VCaP (cell line): ENCODE measurements around the gene ACOT8.
"Not testable (repeated sequence)": the region's sequence is repeated elsewhere in the genome, so short reads cannot be mapped to it uniquely, and the experiment has no call there.

ENCODE experiments used
- H3K27ac ChIP-seq: fragments of 450-650 bp; 2 replicates; pipeline ENCODE4 v1.5.1; 2017
- TF ChIP-seq, protein P1 (sequence below): fragments of 450-650 bp; conservative IDR thresholded peaks from 2 replicates; pipeline ENCODE4 v1.5.1; 2017; ENCODE audit warnings: mild to moderate bottlenecking, moderate library complexity

The ACOT8 gene

GRCh38 chr20:45812157-45813005, 44.8 kb downstream of the ACOT8 start, which contains the start of gene UBE2C:
Gene UBE2C, plus strand, starts transcription at chr20:45812644. Its CDS starts 52 bp downstream, at chr20:45812696.
- TF ChIP-seq, protein P1, sequence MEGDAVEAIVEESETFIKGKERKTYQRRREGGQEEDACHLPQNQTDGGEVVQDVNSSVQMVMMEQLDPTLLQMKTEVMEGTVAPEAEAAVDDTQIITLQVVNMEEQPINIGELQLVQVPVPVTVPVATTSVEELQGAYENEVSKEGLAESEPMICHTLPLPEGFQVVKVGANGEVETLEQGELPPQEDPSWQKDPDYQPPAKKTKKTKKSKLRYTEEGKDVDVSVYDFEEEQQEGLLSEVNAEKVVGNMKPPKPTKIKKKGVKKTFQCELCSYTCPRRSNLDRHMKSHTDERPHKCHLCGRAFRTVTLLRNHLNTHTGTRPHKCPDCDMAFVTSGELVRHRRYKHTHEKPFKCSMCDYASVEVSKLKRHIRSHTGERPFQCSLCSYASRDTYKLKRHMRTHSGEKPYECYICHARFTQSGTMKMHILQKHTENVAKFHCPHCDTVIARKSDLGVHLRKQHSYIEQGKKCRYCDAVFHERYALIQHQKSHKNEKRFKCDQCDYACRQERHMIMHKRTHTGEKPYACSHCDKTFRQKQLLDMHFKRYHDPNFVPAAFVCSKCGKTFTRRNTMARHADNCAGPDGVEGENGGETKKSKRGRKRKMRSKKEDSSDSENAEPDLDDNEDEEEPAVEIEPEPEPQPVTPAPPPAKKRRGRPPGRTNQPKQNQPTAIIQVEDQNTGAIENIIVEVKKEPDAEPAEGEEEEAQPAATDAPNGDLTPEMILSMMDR: no peak
- peak within 1 kb of the TSS; percentile 76 for H3K27ac ChIP-seq

DNA sequence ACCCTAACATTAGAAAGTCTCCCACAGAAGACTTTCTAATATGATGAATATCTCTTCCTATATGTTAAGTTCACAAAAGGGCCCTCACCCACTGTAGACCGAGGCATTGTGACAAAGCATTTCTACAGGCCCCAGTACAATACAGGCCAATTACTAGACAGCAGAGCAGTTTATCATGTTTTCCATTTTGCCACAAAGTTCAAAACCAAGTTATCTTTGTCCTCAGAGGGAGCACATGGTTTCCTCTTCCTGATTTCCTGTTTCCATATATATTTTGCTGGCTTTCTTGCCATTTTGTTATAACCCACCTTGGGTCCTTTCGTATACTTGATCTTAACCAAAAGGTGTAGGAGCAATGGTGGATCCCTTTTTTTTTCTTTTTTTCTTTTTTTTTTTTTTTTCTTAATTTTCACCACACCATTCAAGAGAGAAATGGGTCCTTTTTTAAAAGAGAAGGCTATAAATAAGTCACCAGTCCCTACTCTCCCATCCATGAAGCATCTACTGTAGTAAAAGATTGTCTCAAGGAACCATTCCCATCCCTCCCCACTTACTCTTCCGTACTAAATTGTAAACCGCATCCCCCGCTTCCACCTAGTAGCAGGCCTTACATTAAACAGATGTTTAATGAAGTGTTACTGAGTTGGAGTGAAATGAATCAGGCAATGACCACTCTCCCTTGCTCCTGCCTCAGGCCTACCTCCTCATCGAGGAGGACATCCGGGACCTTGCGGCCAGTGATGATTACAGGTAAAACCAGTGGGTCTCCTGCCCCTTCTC, 46.8 kb downstream of the ACOT8 start:
- H3K27ac ChIP-seq: no peak overlapping the region
- TF ChIP-seq, protein P1: no peak

- TF ChIP-seq, protein P1: no peak
- no peak overlapping the region for H3K27ac ChIP-seq
Measured at GRCh38 chr20:45801851-45802250, 55.3 kb downstream of the ACOT8 start.

GRCh38 chr20:45798935-45799642, 58.1 kb downstream of the ACOT8 start:
- TF ChIP-seq, protein P1: peak; percentile 77
- no peak overlapping the region for H3K27ac ChIP-seq

GRCh38 chr20:45797955-45798354, 59.2 kb downstream of the ACOT8 start:
- not testable (repeated sequence) for H3K27ac ChIP-seq

GRCh38 chr20:45797510-45797909, 59.7 kb downstream of the ACOT8 start:
- H3K27ac ChIP-seq: not testable (repeated sequence)

GRCh38 chr20:45796337-45797065, 60.7 kb downstream of the ACOT8 start:
- TF ChIP-seq, protein P1: no peak
- H3K27ac ChIP-seq: no peak overlapping the region
